HG03196 (cell line): ENCODE measurements around the gene GLA.

ENCODE experiments used
- ATAC-seq: cut with Tn5 transposase; IDR thresholded peaks from one replicate; pipeline ENCODE4 v1.9.1; 2021; ENCODE audit not compliant: unreplicated experiment

GLA gene

DNA sequence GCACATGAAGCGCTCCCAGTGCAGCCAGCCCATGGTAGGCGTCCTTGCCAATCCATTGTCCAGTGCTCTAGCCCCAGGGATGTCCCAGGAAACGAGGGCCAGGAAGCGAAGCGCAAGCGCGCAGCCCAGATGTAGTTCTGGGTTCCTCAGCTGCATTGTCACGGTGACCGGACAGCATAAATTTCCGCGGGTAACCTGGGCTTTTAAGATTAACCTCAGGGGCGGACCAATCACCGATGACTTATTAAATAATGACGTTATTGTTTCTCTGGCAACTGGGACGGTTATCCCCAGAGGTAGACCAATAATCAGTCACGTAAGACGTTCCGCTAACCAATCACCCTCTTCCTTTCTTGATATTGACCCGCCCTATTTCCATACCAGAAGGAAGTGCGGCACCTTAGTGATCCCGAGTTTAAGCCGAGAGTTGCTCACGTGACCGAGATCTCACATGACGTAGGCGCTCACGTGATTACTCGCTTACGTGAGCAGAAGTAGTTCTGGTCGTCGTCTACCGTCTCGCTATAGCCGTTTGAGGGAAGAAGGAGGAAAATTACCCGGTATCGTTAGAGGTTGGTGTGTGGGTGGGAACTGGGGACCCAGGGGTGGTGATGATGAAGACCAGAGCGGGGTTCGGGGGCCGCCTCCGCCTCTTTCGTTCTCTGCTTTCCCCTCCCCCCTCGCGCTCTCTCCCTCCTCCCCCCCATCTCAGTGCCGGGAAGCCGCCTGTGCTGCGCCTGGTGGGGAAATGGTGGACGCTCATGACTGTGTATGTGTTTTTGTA, at the start of gene GLA, which contains the start of gene HNRNPH2:
Gene GLA (minus strand): TSS at position 178 of the 784 bp plus-strand sequence. CDS start 22 bp downstream, at position 156.
Gene HNRNPH2 (plus strand): TSS at position 475 of the 784 bp plus-strand sequence. CDS start 3,767 bp downstream, outside the sequence.
- peak; percentile 96 for ATAC-seq

- no peak for ATAC-seq
These were observed 44.3 kb upstream of the GLA start for GRCh38 chrX:101452056-101452455.

GRCh38 chrX:101450961-101451360, 43.2 kb upstream of the GLA start:
- ATAC-seq: no peak

- ATAC-seq: no peak
These were observed 42.4 kb upstream of the GLA start for GRCh38 chrX:101450085-101450484.

DNA sequence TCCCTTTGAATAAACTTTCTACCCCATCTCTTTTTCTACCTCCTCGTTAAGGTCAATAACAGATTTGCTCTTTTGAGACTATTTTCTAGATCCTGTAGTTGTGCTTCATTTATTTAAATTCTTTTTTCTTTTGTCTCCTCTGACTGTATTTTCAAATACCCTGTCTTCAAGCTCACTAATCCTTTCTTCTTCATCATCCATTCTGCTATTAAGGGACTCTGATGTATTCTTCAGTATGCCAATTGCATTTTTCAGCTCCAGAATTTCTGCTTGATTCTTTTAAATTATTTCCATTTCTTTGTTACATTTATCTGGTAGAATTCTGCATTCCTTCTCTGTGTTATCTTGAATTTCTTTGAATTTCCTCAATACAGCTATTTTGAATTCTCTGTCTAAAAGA, 41.6 kb upstream of the GLA start:
- ATAC-seq: no peak

DNA sequence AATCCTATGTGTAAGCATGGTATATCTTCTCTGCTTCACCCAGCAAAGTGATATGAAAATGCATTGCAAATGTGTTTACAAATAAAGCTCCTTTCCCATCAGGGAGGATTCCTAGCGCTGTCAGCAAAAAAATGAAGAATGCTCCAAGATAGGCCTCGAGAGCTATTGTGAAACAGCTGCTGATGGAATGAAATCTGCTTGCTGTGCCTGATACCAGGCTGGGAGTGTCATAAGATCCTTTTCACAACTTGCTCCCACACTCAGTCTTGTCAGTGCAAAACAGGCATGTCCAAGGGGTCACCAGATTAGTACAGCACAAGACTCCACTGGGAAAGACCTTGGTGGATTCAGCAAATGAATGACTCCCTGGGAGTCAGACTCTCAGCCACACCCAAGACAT, 34.4 kb upstream of the GLA start:
- no peak for ATAC-seq

- ATAC-seq: peak; percentile 96
These were observed 22.8 kb upstream of the GLA start for GRCh38 chrX:101430457-101431078.

GRCh38 chrX:101429934-101430333, 22.2 kb upstream of the GLA start:
- peak; percentile 56 for ATAC-seq

GRCh38 chrX:101427954-101428353, 20.2 kb upstream of the GLA start:
- ATAC-seq: no peak

DNA sequence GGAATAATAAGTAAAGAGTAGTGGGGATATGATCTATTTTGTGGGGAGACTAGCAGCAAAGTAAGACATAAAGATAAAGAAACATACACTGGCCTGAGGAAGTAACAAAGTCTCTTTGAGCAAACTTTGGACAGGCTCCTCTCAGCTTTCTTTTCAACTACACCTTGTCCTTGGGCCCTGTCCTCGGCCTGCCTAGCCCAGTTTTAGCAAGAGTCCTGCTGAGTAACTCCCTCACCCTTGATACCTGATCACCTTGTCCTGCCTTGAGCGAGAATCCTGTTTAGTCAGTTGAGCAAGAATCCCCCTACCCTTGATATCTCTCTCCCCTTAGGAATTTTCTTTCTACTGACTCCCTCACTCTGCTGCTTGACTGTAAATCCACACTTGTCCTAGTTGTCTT, 11.8 kb upstream of the GLA start:
- ATAC-seq: no peak

GRCh38 chrX:101417981-101418841, 10.5 kb upstream of the GLA start:
- ATAC-seq: peak; percentile 50

- ATAC-seq: no peak
These were observed 9.5 kb upstream of the GLA start for GRCh38 chrX:101417190-101417589.

GRCh38 chrX:101416691-101417090, 9.0 kb upstream of the GLA start:
- ATAC-seq: no peak

DNA sequence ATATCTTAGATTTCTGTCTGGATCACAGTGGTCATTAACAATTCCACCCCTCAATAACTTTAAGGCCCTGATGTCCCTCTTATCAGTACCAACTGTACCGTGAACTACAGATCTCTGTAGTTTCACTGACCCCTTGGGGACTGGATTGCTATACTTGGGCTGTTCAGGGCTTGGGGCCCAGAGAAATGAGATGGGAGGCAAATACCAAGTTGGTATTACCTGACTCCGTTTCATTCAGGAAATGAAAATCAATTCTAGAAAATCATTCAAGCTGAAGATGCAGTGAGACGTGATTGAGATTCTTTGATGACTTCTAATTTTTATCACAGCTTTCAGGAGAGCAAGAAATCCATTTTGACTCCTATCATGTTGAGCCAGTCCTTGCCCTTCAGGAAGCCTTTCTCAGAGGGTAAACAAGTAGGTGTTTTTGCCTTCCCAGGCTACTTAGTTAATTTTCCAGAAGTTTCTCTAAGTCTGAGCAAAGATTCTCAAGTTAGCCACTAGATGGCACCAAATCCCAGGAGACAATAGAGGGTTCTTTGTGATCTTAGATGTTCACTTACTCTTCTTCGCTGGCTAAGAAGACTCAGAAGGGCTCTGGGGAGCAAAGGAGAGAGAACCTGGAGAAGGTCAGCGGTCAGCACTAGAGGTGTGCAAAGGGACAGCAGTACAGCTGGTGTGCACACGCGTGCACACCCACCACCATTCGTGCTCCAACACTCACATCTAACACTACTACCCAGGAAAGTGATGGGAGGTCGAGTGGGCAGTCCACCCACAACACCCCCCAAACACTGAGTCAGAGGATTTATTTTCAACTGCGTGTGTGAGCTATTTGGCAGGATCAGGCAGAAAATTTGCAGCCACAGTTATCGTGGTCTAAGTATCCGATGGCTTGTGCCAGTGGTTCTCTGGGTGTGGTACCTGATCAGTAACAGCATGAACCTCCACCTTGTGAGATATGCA, 7.7 kb upstream of the GLA start:
- peak; percentile 50 for ATAC-seq

- no peak for ATAC-seq
These were observed 4.3 kb upstream of the GLA start for GRCh38 chrX:101411984-101412383.

DNA sequence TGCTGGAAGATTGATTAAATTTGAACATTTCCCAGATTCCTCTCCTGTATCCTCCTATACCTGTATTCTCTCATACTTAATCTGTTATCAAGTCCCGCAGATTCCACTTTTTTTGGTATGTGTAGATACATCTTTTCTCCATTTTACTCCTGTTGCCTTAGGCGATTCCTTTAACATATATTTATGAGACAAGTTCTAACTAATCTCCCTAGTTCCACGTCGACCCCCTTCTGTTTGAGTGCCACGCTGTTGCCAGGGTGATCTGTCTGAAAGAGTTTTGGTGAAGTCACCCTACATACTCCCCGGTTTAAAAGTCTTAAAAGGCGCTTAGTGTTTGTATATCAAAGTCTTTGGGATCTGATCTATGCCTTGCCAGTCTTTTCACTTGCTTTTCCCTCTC, 2.7 kb upstream of the GLA start:
- ATAC-seq: no peak

DNA sequence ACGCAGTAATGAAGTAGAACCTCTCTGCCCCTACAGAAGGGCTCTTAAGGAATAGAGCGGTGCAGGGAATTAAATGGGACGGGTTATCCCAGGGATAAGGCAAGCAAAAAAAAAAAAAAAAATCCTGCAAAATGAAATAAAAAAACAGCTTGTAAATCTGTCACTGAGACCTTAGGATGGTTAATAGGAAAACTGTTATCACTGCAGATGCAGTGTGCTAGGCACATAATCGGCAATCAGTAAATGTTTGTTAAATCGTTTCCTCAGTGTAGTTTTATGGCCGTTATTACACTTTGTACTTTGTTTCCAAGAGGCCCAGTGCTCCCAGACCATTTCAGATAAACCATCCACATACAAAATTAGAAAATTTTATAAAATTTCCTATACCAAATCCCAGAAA, 1.3 kb upstream of the GLA start:
- no peak for ATAC-seq

DNA sequence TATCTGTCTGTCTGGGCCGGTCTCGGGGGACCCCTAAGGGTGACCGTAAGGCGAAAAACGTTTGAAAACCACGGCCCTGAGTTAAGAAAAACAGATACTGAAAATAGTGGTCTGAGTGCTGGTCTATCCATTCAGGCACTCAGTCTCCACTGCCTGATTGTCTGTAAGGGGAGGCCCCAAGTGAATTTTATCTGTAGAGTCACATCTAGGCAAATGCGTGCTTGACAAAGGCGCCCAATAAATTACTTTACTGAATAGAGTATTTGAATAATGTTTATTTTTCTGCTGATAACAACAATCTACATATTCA, 762 bp upstream of the GLA start:
- no peak for ATAC-seq

- peak; percentile 1 for ATAC-seq
These were observed 468 bp downstream of the GLA start for GRCh38 chrX:101407167-101407747.

DNA sequence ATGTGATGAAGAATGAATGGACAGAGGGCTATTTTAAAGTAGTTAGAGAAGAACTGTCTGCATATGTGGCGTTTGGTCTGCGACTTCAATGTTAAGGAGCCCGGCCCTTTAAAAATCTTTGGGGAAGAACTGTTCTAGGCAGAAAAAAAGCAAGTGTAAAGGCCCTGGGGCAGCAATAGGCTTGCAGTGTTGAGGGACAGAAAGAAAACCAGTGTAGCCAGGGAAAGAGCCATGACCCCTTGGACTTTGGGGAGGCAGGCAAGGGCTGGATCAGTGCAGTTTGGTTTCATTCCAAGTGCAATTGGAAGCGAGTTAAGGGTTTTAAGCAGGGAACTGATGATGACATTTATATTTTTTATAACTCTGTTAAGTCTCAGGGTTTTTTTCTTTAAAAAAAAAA, 7.9 kb downstream of the GLA start:
- ATAC-seq: no peak
